Fibroblast of peridontal ligament (primary cell): ENCODE results near the gene FAM187B.
"Not testable (repeated sequence)": the region's sequence is repeated elsewhere in the genome, so short reads cannot be mapped to it uniquely, and the experiment has no call there.

Experiments
- DNase-seq: peaks from one replicate; pipeline ENCODE4 v3.0.0-alpha.2; 2010; ENCODE audit errors: extremely low read depth

FAM187B gene

GRCh38 chr19:35262101-35262761, 33.7 kb upstream of the FAM187B start:
- no peak for DNase-seq

- DNase-seq = no peak
These were observed 33.0 kb upstream of the FAM187B start for GRCh38 chr19:35261356-35262100.

GRCh38 chr19:35260694-35261304, 32.3 kb upstream of the FAM187B start:
- no peak for DNase-seq

GRCh38 chr19:35257113-35257461, 28.5 kb upstream of the FAM187B start:
- DNase-seq = no peak

GRCh38 chr19:35256566-35256965, 28.0 kb upstream of the FAM187B start:
- DNase-seq = no peak

GRCh38 chr19:35254341-35255297, 26.1 kb upstream of the FAM187B start:
- no peak for DNase-seq

- no peak for DNase-seq
These were observed 25.1 kb upstream of the FAM187B start for GRCh38 chr19:35253316-35254286.

- DNase-seq = no peak
These were observed 22.9 kb upstream of the FAM187B start for GRCh38 chr19:35251456-35251855.

- no peak for DNase-seq
These were observed 21.5 kb upstream of the FAM187B start for GRCh38 chr19:35249848-35250711.

GRCh38 chr19:35249146-35249847, 20.8 kb upstream of the FAM187B start:
- DNase-seq = no peak

- DNase-seq = no peak
These were observed 20.0 kb upstream of the FAM187B start, which contains the start of gene LSR for GRCh38 chr19:35248310-35249145. Gene LSR, plus strand, starts transcription at chr19:35249002. Its CDS starts 21 bp downstream, at chr19:35249023.

GRCh38 chr19:35247526-35248309, 19.2 kb upstream of the FAM187B start:
- no peak for DNase-seq

- no peak for DNase-seq
These were observed 18.0 kb upstream of the FAM187B start for GRCh38 chr19:35246466-35247092.

GRCh38 chr19:35241417-35241816, 12.9 kb upstream of the FAM187B start:
- no peak for DNase-seq

GRCh38 chr19:35240327-35240726, 11.8 kb upstream of the FAM187B start:
- DNase-seq = no peak

GRCh38 chr19:35239597-35239996, 11.1 kb upstream of the FAM187B start:
- not testable (repeated sequence) for DNase-seq
